Activated CD8-positive, alpha-beta T cell treated with anti-CD3 and anti-CD28 coated beads for 36 hours (primary cell): ENCODE data around the gene NT5C1B. TPM values are rescaled to one million over a fixed set of nuclear protein-coding genes. Genes with fewer than 3 reads are reported as not detected.

Experiments
- ATAC-seq: fragments of 200-7000 bp; cut with Tn5 transposase; one replicate; pipeline ENCODE4 v1.10.0; 2021; ENCODE audit warnings: mild to moderate bottlenecking, moderate library complexity
- CTCF ChIA-PET: fragments of 350-600 bp; sonication (Branson Sonifier 250); formaldehyde crosslinking; loops from one replicate; lab custom pipeline; 2021; ENCODE audit warnings: antibody characterized with exemption; lab: Charles Lee
- POLR2A ChIA-PET: fragments of 350-600 bp; sonication (Branson Sonifier 250); formaldehyde crosslinking; loops from one replicate; lab custom pipeline; 2021; ENCODE audit warnings: antibody characterized with exemption; lab: Charles Lee
- DNase-seq: peaks from one replicate; pipeline ENCODE4 v3.0.0-alpha.2; 2020
- H3K27ac Mint-ChIP-seq: one replicate; pipeline ENCODE4 v1.8.0; 2021; ENCODE audit warnings: mild to moderate bottlenecking, mixed read lengths
- H3K27me3 Mint-ChIP-seq: one replicate; pipeline ENCODE4 v1.8.0; 2021; ENCODE audit warnings: mixed read lengths
- H3K36me3 Mint-ChIP-seq: one replicate; pipeline ENCODE4 v1.8.0; 2021; ENCODE audit warnings: low read depth, mixed read lengths
- H3K4me1 Mint-ChIP-seq: one replicate; pipeline ENCODE4 v1.8.0; 2021; ENCODE audit warnings: low read depth, mixed read lengths
- H3K4me3 Mint-ChIP-seq: one replicate; pipeline ENCODE4 v1.8.0; 2021; ENCODE audit warnings: mild to moderate bottlenecking, moderate library complexity, mixed read lengths
- H3K9me3 Mint-ChIP-seq: one replicate; pipeline ENCODE4 v1.8.0; 2021; ENCODE audit warnings: mixed read lengths
- intact Hi-C: fragments of 100-400 bp; cut with micrococcal nuclease; formaldehyde crosslinking; loops from one replicate; pipeline ENCODE4 v1.10.0; 2022
- total RNA-seq, 2 experiments: library from RNA; stranded (reverse); gene quantifications; one replicate each; pipeline ENCODE4 v1.2.3, GENCODE V29; 2021
- TF ChIP-seq, protein P1 (sequence below): fragments of 200-600 bp; IDR thresholded peaks from one replicate; pipeline ENCODE4 v1.8.0; 2022; ENCODE audit warnings: antibody characterized with exemption, mild to moderate bottlenecking

Gene NT5C1B
- total RNA-seq, 2 experiments from 2014 or later, result not detected

DNA sequence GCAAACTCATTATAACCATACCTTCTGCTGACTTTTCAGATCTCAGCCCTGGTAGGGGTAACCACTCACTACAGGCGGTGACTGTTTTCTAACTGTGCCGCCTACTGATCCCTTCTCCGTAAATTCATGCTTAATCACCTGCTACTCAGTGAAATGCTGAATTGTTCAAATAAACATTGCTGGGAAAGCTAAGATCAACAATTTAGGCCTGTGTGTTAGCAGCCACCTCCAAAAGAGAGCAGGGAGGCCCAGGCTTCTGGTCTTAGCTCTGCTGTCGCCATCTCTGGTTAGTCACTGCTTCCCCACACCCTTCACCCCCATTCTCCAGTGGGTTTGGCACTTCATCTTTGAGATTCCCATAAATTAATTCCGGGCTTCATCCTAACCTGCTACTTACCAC is 21.8 kb upstream of the NT5C1B start:
- Mint-ChIP-seq H3K36me3 (peaks cover 5% of the 10 kb centered on the region), H3K9me3 (peaks cover 3% of the 10 kb centered on the region), H3K27ac (no peak overlapping the region), H3K4me3 (no peak overlapping the region), H3K4me1 (no peaks in the 10 kb centered on the region), H3K27me3 (no peaks in the 10 kb centered on the region)
- ChIA-PET POLR2A (interaction anchor here (0.7 to 1.2 kb wide), 2 partner anchors 12 to 13 kb away, joined by 3 read pairs; no protein-coding TSS in a partner anchor), CTCF (interaction anchor here (2.5 kb wide), 1 partner anchor 91 kb away, joined by 8 read pairs; no protein-coding TSS in a partner anchor)
- TF ChIP-seq, protein P1, sequence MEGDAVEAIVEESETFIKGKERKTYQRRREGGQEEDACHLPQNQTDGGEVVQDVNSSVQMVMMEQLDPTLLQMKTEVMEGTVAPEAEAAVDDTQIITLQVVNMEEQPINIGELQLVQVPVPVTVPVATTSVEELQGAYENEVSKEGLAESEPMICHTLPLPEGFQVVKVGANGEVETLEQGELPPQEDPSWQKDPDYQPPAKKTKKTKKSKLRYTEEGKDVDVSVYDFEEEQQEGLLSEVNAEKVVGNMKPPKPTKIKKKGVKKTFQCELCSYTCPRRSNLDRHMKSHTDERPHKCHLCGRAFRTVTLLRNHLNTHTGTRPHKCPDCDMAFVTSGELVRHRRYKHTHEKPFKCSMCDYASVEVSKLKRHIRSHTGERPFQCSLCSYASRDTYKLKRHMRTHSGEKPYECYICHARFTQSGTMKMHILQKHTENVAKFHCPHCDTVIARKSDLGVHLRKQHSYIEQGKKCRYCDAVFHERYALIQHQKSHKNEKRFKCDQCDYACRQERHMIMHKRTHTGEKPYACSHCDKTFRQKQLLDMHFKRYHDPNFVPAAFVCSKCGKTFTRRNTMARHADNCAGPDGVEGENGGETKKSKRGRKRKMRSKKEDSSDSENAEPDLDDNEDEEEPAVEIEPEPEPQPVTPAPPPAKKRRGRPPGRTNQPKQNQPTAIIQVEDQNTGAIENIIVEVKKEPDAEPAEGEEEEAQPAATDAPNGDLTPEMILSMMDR, result no peak
- intact Hi-C loops, result no loop called here
- ATAC-seq, result no peak
- no peak for DNase-seq

- Mint-ChIP-seq H3K4me3 (no peak overlapping the region), H3K27ac (no peak overlapping the region), H3K36me3 (peaks cover 4% of the 10 kb centered on the region), H3K4me1 (no peaks in the 10 kb centered on the region), H3K27me3 (no peaks in the 10 kb centered on the region), H3K9me3 (peaks cover 3% of the 10 kb centered on the region)
- ChIA-PET POLR2A (interaction anchor here (0.7 kb wide), 1 partner anchor 13 kb away, joined by 3 read pairs; no protein-coding TSS in a partner anchor), CTCF (interaction anchor here (2.5 kb wide), 1 partner anchor 90 kb away, joined by 8 read pairs; no protein-coding TSS in a partner anchor)
- DNase-seq (no peak), ATAC-seq (no peak)
- intact Hi-C loops, result no loop called here
- TF ChIP-seq, protein P1, result no peak
These were observed 21.3 kb upstream of the NT5C1B start for GRCh38 chr2:18610651-18611050.

DNA sequence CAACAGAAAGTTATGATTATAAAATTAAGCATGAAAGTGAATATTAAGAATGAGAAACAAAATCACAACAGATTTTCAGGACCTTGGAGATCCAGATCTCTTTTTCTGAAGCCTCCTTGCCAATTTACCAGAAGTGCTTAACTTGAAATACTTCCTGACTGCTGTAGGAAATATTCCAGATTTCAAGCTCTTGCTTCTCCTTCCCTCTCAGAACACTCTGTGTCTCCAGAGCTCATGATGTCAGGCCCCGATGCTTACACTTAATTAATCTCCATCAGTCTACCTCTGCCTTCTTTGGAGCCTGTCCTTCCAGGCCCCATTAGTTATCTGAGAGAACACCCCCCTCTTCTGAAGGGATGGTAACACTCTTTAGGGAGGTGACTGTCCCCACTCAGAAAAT is 20.7 kb upstream of the NT5C1B start:
- Mint-ChIP-seq H3K9me3 (no peaks in the 10 kb centered on the region), H3K27me3 (no peaks in the 10 kb centered on the region), H3K27ac (no peak overlapping the region), H3K36me3 (no peaks in the 10 kb centered on the region), H3K4me3 (no peak overlapping the region), H3K4me1 (no peaks in the 10 kb centered on the region)
- DNase-seq (no peak), ATAC-seq (no peak)
- ChIA-PET POLR2A (no interaction called here), CTCF (interaction anchor here (1.1 to 2.5 kb wide), 2 partner anchors 9 to 90 kb away, joined by 3 to 8 read pairs; no protein-coding TSS in a partner anchor)
- TF ChIP-seq, protein P1, result no peak
- intact Hi-C loops, result no loop called here

DNA sequence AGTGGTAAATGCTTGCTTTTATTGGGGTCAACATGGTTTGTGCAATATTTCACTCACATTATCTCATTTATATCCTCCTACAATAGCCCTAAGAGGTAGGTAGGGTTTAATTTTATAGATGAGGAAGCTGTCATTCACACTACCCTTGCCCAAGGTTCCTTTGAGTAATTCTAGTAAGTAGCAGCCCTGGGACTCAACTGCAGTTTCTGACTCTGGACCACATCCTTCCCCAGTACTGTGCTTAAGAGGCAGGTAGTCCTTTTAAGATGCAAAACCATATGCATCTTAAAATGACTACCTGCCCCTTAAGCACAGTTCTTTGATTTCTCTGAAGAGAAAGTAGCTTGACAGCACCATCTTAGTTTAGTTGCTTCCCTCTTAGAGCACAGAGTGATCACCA is 15.7 kb upstream of the NT5C1B start:
- H3K27ac Mint-ChIP-seq, result no peak overlapping the region
- TF ChIP-seq, protein P1, result no peak
- H3K27me3 Mint-ChIP-seq, result no peaks in the 10 kb centered on the region
- no peaks in the 10 kb centered on the region for H3K4me1 Mint-ChIP-seq
- H3K9me3 Mint-ChIP-seq, result no peaks in the 10 kb centered on the region
- ChIA-PET POLR2A (no interaction called here), CTCF (interaction anchor here (1.3 kb wide), 1 partner anchor 84 kb away, joined by 3 read pairs; no protein-coding TSS in a partner anchor)
- ATAC-seq (peak; percentile 61), DNase-seq (no peak)
- no peaks in the 10 kb centered on the region for H3K36me3 Mint-ChIP-seq
- H3K4me3 Mint-ChIP-seq, result no peak overlapping the region
- intact Hi-C loops, result no loop called here

DNA sequence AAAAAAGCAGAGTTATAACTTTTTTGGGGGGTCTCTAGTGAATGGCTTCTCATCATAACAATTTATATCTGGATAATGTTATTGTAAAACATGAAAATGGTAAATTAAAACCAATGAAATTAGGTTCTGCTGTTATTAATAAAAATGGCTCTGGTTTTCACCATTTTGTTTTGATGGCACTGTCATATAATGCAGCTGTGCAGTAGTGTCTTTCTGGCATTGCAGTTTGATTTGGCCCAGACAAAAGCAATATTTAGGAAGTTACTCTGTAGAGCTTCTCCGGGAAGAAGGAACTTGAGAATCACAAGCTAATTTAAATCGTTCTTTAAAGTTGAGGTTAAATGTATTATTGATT is 15.1 kb upstream of the NT5C1B start:
- POLR2A ChIA-PET, result no interaction called here
- no peak overlapping the region for H3K27ac Mint-ChIP-seq
- no peak for ATAC-seq

More for the DNA sequence above, 15.1 kb upstream of the NT5C1B start:
- Mint-ChIP-seq H3K4me1 (no peaks in the 10 kb centered on the region), H3K27me3 (no peaks in the 10 kb centered on the region), H3K4me3 (no peak overlapping the region), H3K36me3 (no peaks in the 10 kb centered on the region), H3K9me3 (no peaks in the 10 kb centered on the region)
- CTCF ChIA-PET, result no interaction called here
- TF ChIP-seq, protein P1, result no peak
- DNase-seq, result no peak
- intact Hi-C loops, result no loop called here
